Heart right ventricle (tissue), 16 donors: Measurements from ENCODE around the gene ARHGAP35. TPM values are rescaled to one million over a fixed set of nuclear protein-coding genes. Genes with fewer than 3 reads are reported as not detected.

Experiments
- ATAC-seq, 8 donors: fragments of 200-7000 bp; cut with Tn5 transposase; one replicate each; pipeline ENCODE4 v1.9.1; 2020; ENCODE audit warnings: mild to moderate bottlenecking in 8 of 8, moderate library complexity in 8 of 8, moderate number of reproducible peaks in 1 of 8
- DNase-seq, 2 donors: peaks; one replicate each; pipeline ENCODE4 v3.0.0-alpha.2; 2020
- H3K27ac ChIP-seq, 10 donors: fragments of 200-600 bp; sonication (generic) in 2 of 10; one replicate each; pipeline versions ENCODE4 v1.5.0 to v1.8.0; 2020 to 2022; ENCODE audit warnings: mild to moderate bottlenecking in 3 of 10
- H3K27me3 ChIP-seq, 7 donors: fragments of 200-600 bp; one replicate each; pipeline ENCODE4 v1.8.0; 2021 to 2022; ENCODE audit warnings: mild to moderate bottlenecking in 2 of 7
- H3K36me3 ChIP-seq, 9 donors: fragments of 200-600 bp; sonication (generic) in 1 of 9; one replicate each; pipeline versions ENCODE4 v1.5.0 to v1.8.0; 2020 to 2022; ENCODE audit warnings: mild to moderate bottlenecking in 2 of 9
- H3K4me1 ChIP-seq, 9 donors: fragments of 200-600 bp; sonication (generic) in 1 of 9; one replicate each; pipeline versions ENCODE4 v1.5.0 to v1.8.0; 2020 to 2022; ENCODE audit warnings: mild to moderate bottlenecking in 4 of 9
- H3K4me3 ChIP-seq, 10 donors: fragments of 200-600 bp; sonication (generic) in 2 of 10; one replicate each; pipeline versions ENCODE4 v1.5.0 to v1.8.0; 2020 to 2022; ENCODE audit warnings: mild to moderate bottlenecking in 7 of 10, moderate library complexity in 2 of 10
- H3K9me3 ChIP-seq, 11 donors: fragments of 200-600 bp in 10 of 11; sonication (generic) in 2 of 11; one replicate each; pipeline versions ENCODE4 v1.5.0 to v1.8.0; 2013 to 2022; ENCODE audit warnings: mild to moderate bottlenecking in 2 of 11, control low read depth in 1 of 11, moderate library complexity in 1 of 11
- WGBS, 2 donors: extraction: QIAGEN DNeasy Blood & Tissue Kit; methylation state at CpG; one replicate each; pipeline ENCODE4 v1.1.7; 2013; ENCODE audit warnings: inconsistent platforms in 1 of 2; 5-methylcytosine and 5-hydroxymethylcytosine counted together
- intact Hi-C, 10 donors: fragments of 100-400 bp; cut with DNase I; formaldehyde crosslinking; loops; one replicate each; pipeline versions ENCODE4 v1.11.1 to v1.14.2; 2022
- polyA plus RNA-seq, 2 donors: library from polyadenylated mRNA; stranded (reverse); fragments of 200-250 nt; gene quantifications; one replicate each; pipeline ENCODE4 v1.2.3, GENCODE V29; 2013
- total RNA-seq, 10 donors: library from RNA; stranded (reverse); fragmentation: NEBNext Ultra II Directional in 3 of 10; extraction: Animal tissue kit (Norgen Biotek cat#: 25700) in 3 of 10; gene quantifications; one replicate each; pipeline versions ENCODE4 v1.2.1 to v1.2.4, GENCODE V29; 2021 to 2023
- TF ChIP-seq, protein P1 (sequence below), 9 donors: fragments of 200-600 bp; sonication (generic) in 2 of 9; IDR thresholded peaks; one replicate each; pipeline versions ENCODE4 v1.5.0 to v1.8.0; 2021 to 2022; ENCODE audit warnings: antibody characterized with exemption in 9 of 9, mild to moderate bottlenecking in 5 of 9, moderate library complexity in 1 of 9
- donor health status: Arrhythmogenic right ventricular cardiomyopathy.
- donor health status: ischemic (EF 13 %, LVEDD 7.1; RV severe dilation, severe dysfunction).
- donor health status: healthy with polysubstance abuse.
- donor health status: DM: no; HTN: yes; CAD: no.
- donor health status: DM: no; HTN: no; CAD: no.
- donor health status: ischemic (EF 25% LVEDD 6.9; RV normal size, moderate dysfunction).
- donor health status: ischemic (EF 25% LVEDD 5.7; RV mildly dilated, moderate dysfunction).
- donor health status: healthy.
- donor health status: DM: yes; HTN: yes; CAD: no.
- donor health status: Ischemic cardiomyopathy.
- donor health status: ischemic (EF 35%, LVEDD 5.7; RV mildly dilated, moderate dysfunction).
- donor health status: nonischemic (EF 11% LVEDD 7.7; RV severe dilation, severe dysfunction).
- donor health status: DM: yes; HTN: yes; CAD: no.
- donor health status: PGD.
- donor health status: ischemic (EF 29% LVEDD 5.4; RV normal size, mild dysfunction).
- donor health status: nonischemic (EF 23%, LVEDD 6.1; RV moderate dilation, normal function).

Gene ARHGAP35
- total and polyA plus RNA-seq, 12 donors = 20.8 to 96.5 (median 73.2) TPM

DNA sequence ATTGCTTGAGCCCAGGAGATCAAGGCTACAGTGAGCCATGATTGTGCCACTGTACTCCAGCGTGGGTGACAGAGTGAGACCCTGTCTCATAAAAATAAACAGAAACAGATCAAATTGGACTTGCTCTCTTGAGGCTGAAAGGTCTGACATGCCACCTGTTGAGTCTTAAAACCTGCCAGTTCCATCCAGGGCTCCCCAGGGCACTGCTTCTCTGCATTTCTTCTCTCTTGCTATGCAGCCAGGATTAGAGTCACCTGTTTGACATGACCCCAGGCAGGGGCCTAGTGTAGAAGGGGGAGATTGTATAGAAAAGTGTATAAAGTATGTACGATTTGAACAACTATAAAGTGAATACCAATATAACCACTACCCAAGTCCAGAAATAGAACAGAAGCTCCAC lies 45.4 kb downstream of the ARHGAP35 start:
- 84 to 87% methylated on average over 2 of the region's 2 CpGs for whole genome bisulfite sequencing, 2 donors
- no peaks in the 10 kb centered on the region for H3K36me3 ChIP-seq
- DNase-seq = no peak
- H3K27ac ChIP-seq = peak overlapping the region in 1 of 10 donors; percentile 24
- ATAC-seq = no peak
- H3K27me3 ChIP-seq = no peaks in the 10 kb centered on the region
- no peaks in the 10 kb centered on the region for H3K9me3 ChIP-seq
- intact Hi-C loops = no loop called here
- TF ChIP-seq, protein P1, sequence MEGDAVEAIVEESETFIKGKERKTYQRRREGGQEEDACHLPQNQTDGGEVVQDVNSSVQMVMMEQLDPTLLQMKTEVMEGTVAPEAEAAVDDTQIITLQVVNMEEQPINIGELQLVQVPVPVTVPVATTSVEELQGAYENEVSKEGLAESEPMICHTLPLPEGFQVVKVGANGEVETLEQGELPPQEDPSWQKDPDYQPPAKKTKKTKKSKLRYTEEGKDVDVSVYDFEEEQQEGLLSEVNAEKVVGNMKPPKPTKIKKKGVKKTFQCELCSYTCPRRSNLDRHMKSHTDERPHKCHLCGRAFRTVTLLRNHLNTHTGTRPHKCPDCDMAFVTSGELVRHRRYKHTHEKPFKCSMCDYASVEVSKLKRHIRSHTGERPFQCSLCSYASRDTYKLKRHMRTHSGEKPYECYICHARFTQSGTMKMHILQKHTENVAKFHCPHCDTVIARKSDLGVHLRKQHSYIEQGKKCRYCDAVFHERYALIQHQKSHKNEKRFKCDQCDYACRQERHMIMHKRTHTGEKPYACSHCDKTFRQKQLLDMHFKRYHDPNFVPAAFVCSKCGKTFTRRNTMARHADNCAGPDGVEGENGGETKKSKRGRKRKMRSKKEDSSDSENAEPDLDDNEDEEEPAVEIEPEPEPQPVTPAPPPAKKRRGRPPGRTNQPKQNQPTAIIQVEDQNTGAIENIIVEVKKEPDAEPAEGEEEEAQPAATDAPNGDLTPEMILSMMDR (IDR thresholded peaks at IDR 0.05) = no peak
- no peak overlapping the region for H3K4me3 ChIP-seq
- peaks cover 8 to 83% (median 65%) of the 10 kb centered on the region in 9 donors for H3K4me1 ChIP-seq

DNA sequence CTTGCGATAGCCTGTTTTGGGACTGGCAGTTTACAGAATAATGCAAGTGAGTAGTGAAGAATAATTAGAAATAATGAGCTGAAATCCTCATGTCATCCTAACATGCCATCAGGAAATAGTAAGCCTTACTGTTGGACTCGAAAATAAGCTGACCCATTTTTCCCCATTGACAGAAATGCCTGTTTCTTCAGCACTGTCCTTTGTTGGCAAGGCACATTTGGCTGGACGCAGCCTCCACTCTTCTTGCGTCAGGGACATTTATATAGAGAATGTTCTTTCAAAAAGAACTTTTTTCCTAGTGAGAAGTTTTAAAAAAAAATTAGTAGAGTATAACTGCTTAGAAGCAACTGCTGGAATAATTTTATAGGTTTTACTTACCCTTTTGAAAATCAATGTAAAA lies 47.1 kb downstream of the ARHGAP35 start:
- Histone ChIP-seq H3K27ac (peak overlapping the region in 3 of 10 donors; percentile 1 to 38 (median 26)), H3K4me1 (peaks cover 8 to 76% (median 57%) of the 10 kb centered on the region in 9 donors), H3K27me3 (no peaks in the 10 kb centered on the region), H3K4me3 (no peak overlapping the region), H3K9me3 (no peaks in the 10 kb centered on the region), H3K36me3 (no peaks in the 10 kb centered on the region)
- TF ChIP-seq, protein P1 (IDR thresholded peaks at IDR 0.05) = no peak
- 61 to 76% methylated on average over 4 of the region's 4 CpGs for WGBS, 2 donors
- DNase-seq (no peak), ATAC-seq (peak in 1 of 8 donors; percentile 37)
- intact Hi-C loops = no loop called here

DNA sequence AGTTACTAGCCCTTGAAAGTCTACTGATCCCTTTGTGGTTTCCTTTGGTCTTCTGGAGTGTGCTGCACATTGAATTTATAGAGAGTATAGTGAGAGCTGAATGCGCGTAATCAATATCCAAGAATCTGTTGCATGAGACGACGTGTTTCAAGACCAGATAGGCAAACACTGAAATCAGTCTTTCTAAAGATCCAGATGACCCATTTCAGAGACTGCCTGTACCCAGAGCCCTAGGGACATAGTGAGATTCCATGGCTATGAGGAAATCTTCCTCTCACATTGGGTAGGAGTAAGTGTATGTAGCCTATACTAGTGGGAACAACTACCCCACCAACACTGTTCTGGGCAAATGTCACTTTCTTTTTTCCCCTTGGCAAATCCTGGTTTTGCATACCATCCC lies 48.6 kb downstream of the ARHGAP35 start:
- intact Hi-C loops = no loop called here
- H3K9me3 ChIP-seq = no peaks in the 10 kb centered on the region
- H3K27me3 ChIP-seq = no peaks in the 10 kb centered on the region
- H3K27ac ChIP-seq = no peak overlapping the region
- H3K36me3 ChIP-seq = no peaks in the 10 kb centered on the region
- TF ChIP-seq, protein P1 (IDR thresholded peaks at IDR 0.05) = no peak
- peaks cover 3 to 76% (median 57%) of the 10 kb centered on the region in 9 donors for H3K4me1 ChIP-seq
- 72 to 84% methylated on average over 4 of the region's 4 CpGs for WGBS, 2 donors
- H3K4me3 ChIP-seq = no peak overlapping the region
- DNase-seq (no peak), ATAC-seq (peak in 3 of 8 donors; percentile 27 to 43 (median 39))

Other genes starting within 250 kb of the ARHGAP35 start
- gene PTGIR, start 235.9 kb upstream of the ARHGAP35 start, total RNA-seq = 10 to 100 TPM in 1 of 10 donors, 1 to 10 TPM in 9; 1.4 to 13.7 (median 2.6) TPM
- 1 to 10 TPM; 5.5 to 8.5 TPM for gene PTGIR, start 235.9 kb upstream of the ARHGAP35 start, polyA plus RNA-seq
- gene GNG8, start 224.8 kb upstream of the ARHGAP35 start, total RNA-seq = 1 to 10 TPM in 2 of 10 donors, not detected in 8; 1.9 to 5.9 TPM
- gene GNG8, start 224.8 kb upstream of the ARHGAP35 start, polyA plus RNA-seq = not detected
- 10 to 100 TPM in 7 of 10 donors, 1 to 10 TPM in 3; 6.9 to 29.3 (median 14.9) TPM for gene DACT3, start 199.8 kb upstream of the ARHGAP35 start, total RNA-seq
- gene DACT3, start 199.8 kb upstream of the ARHGAP35 start, polyA plus RNA-seq = 1 to 10 TPM; 3.9 to 5.0 TPM
- gene PRKD2, start 143.9 kb upstream of the ARHGAP35 start, total RNA-seq = 10 to 100 TPM; 11.7 to 22.7 (median 12.4) TPM
- 10 to 100 TPM; 15.9 to 19.5 TPM for gene PRKD2, start 143.9 kb upstream of the ARHGAP35 start, polyA plus RNA-seq
- gene FKRP, start 114.9 kb upstream of the ARHGAP35 start, total RNA-seq = 10 to 100 TPM; 14.6 to 22.8 (median 19.7) TPM
- 10 to 100 TPM; 13.0 to 20.3 TPM for gene FKRP, start 114.9 kb upstream of the ARHGAP35 start, polyA plus RNA-seq
- gene STRN4, start 114.5 kb upstream of the ARHGAP35 start, total RNA-seq = 10 to 100 TPM; 43.3 to 56.1 (median 50.0) TPM
- gene STRN4, start 114.5 kb upstream of the ARHGAP35 start, polyA plus RNA-seq = 10 to 100 TPM; 50.4 to 63.3 TPM
- gene SLC1A5, start 72.4 kb upstream of the ARHGAP35 start, total RNA-seq = 10 to 100 TPM in 2 of 10 donors, 1 to 10 TPM in 8; 3.2 to 17.7 (median 5.3) TPM
- gene SLC1A5, start 72.4 kb upstream of the ARHGAP35 start, polyA plus RNA-seq = 10 to 100 TPM in 1 of 2 donors, 1 to 10 TPM in 1; 6.3 to 30.5 TPM
- gene AP2S1, start 10.2 kb upstream of the ARHGAP35 start, total RNA-seq = 100 to 1,000 TPM in 2 of 10 donors, 10 to 100 TPM in 8; 68.7 to 123 (median 79.0) TPM
- 100 to 1,000 TPM in 1 of 2 donors, 10 to 100 TPM in 1; 96.9 to 192 TPM for gene AP2S1, start 10.2 kb upstream of the ARHGAP35 start, polyA plus RNA-seq
- 1 to 10 TPM in 1 of 10 donors, under 1 TPM in 7, not detected in 2; 0.17 to 1.3 (median 0.37) TPM for gene NPAS1, start 158.8 kb downstream of the ARHGAP35 start, total RNA-seq
- gene NPAS1, start 158.8 kb downstream of the ARHGAP35 start, polyA plus RNA-seq = 1 to 10 TPM in 1 of 2 donors, under 1 TPM in 1; 0.64 to 1.1 TPM
- 10 to 100 TPM; 17.9 to 34.1 (median 23.7) TPM for gene TMEM160, start 187.6 kb downstream of the ARHGAP35 start, total RNA-seq
- gene TMEM160, start 187.6 kb downstream of the ARHGAP35 start, polyA plus RNA-seq = 10 to 100 TPM; 15.4 to 83.8 TPM